Ascending aorta (tissue), 2 donors: Measurements from ENCODE around the gene CPLANE2. TPM values are rescaled to one million over a fixed set of nuclear protein-coding genes. Genes with fewer than 3 reads are reported as not detected.

Source experiments
- DNase-seq, 2 donors: peaks; one replicate each; pipeline ENCODE4 v3.0.0-alpha.2; 2019; ENCODE audit warnings: low spot score in 2 of 2
- H3K27ac ChIP-seq, 2 donors: fragments of 200-600 bp; sonication (generic); one replicate each; pipeline ENCODE4 v1.5.1; 2016 to 2017; ENCODE audit warnings: mild to moderate bottlenecking in 1 of 2
- H3K27me3 ChIP-seq: fragments of 200-600 bp; sonication (generic); one replicate; pipeline ENCODE4 v1.5.1; 2017
- H3K36me3 ChIP-seq, 2 donors: fragments of 200-600 bp; sonication (generic); one replicate each; pipeline ENCODE4 v1.5.1; 2016
- H3K4me1 ChIP-seq, 2 donors: fragments of 200-600 bp; sonication (generic); one replicate each; pipeline ENCODE4 v1.5.1; 2016 to 2017; ENCODE audit warnings: mild to moderate bottlenecking in 1 of 2
- H3K4me3 ChIP-seq, 2 donors: fragments of 200-600 bp; sonication (generic); one replicate each; pipeline ENCODE4 v1.5.1; 2016 to 2017; ENCODE audit warnings: mild to moderate bottlenecking in 1 of 2
- H3K9me3 ChIP-seq, 2 donors: fragments of 200-600 bp; sonication (generic); one replicate each; pipeline ENCODE4 v1.5.1; 2016
- intact Hi-C: fragments of 100-400 bp; cut with DNase I; formaldehyde crosslinking; loops from one replicate; pipeline ENCODE4 v1.15.1; 2023
- total RNA-seq: library from RNA; depleted of rRNA; stranded (reverse); fragments of >200 nt; gene quantifications from one replicate; pipeline ENCODE4 v1.1.0, GENCODE V29; 2016
- TF ChIP-seq, protein P1 (sequence below), 3 experiments: fragments of 200-600 bp in 2 of 3; fragments of 450-650 bp in 1 of 3; sonication (generic) in 2 of 3; IDR thresholded peaks; one replicate each; pipeline ENCODE4 v1.5.1; 2016 to 2019; ENCODE audit warnings: antibody characterized with exemption in 3 of 3, mild to moderate bottlenecking in 1 of 3, moderate library complexity in 1 of 3

CPLANE2 gene
- total RNA-seq, 1 donor from 2014 or later = not detected

DNA sequence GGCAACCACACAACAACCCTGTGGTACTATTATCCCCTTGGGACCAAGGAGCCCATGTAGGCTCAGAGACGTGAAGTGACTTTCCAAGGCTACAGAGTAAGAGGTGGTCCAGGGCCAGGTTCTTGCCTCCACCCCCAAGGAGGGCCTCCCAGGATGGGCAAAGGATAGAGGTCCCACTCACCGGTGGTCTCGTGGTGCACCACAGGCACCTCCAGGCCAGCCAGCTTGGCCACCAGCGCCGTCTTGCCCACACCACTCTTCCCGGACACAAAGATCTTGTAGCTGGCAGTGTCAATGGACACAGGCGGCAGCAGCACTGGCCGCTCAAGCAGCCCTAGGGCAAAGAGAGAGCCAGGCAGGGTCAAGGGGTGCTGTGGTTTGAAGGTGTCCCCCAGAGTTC is 3.6 kb downstream of the CPLANE2 start:
- H3K9me3 ChIP-seq = no peaks in the 10 kb centered on the region
- intact Hi-C loops = no loop called here
- no peaks in the 10 kb centered on the region for H3K36me3 ChIP-seq
- TF ChIP-seq, protein P1, sequence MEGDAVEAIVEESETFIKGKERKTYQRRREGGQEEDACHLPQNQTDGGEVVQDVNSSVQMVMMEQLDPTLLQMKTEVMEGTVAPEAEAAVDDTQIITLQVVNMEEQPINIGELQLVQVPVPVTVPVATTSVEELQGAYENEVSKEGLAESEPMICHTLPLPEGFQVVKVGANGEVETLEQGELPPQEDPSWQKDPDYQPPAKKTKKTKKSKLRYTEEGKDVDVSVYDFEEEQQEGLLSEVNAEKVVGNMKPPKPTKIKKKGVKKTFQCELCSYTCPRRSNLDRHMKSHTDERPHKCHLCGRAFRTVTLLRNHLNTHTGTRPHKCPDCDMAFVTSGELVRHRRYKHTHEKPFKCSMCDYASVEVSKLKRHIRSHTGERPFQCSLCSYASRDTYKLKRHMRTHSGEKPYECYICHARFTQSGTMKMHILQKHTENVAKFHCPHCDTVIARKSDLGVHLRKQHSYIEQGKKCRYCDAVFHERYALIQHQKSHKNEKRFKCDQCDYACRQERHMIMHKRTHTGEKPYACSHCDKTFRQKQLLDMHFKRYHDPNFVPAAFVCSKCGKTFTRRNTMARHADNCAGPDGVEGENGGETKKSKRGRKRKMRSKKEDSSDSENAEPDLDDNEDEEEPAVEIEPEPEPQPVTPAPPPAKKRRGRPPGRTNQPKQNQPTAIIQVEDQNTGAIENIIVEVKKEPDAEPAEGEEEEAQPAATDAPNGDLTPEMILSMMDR (IDR thresholded peaks at IDR 0.05) = no peak
- no peak overlapping the region for H3K27ac ChIP-seq
- H3K27me3 ChIP-seq = no peaks in the 10 kb centered on the region
- peaks cover 0 to 19% of the 10 kb centered on the region in 2 donors for H3K4me1 ChIP-seq
- DNase-seq = no peak
- no peak overlapping the region for H3K4me3 ChIP-seq

DNA sequence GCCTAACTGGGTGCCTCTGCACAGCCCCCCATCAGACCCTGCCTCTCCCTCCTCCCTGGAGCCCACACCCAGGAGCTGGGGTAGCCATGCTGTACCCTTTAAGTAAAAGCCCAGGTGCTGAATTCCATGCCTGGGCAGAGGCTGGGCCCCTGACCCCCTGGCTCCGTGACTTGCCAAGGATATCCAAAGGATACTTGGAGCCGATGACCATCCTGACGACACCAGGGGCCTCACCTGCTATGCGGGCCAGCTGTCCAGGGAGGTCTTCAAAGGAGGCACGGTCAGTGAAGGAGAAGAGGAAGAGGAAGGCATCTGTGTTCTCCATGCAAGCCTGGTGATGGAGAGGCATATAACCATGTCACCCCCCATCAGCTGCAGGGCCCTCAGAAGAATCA is 4.7 kb downstream of the CPLANE2 start:
- no peak overlapping the region for H3K4me3 ChIP-seq
- peaks cover 0 to 11% of the 10 kb centered on the region in 2 donors for H3K4me1 ChIP-seq
- no peaks in the 10 kb centered on the region for H3K36me3 ChIP-seq
- H3K9me3 ChIP-seq = no peaks in the 10 kb centered on the region
- TF ChIP-seq, protein P1 (IDR thresholded peaks at IDR 0.05) = no peak
- no peak overlapping the region for H3K27ac ChIP-seq
- H3K27me3 ChIP-seq = peaks cover 5% of the 10 kb centered on the region
- DNase-seq = no peak
- intact Hi-C loops = no loop called here

DNA sequence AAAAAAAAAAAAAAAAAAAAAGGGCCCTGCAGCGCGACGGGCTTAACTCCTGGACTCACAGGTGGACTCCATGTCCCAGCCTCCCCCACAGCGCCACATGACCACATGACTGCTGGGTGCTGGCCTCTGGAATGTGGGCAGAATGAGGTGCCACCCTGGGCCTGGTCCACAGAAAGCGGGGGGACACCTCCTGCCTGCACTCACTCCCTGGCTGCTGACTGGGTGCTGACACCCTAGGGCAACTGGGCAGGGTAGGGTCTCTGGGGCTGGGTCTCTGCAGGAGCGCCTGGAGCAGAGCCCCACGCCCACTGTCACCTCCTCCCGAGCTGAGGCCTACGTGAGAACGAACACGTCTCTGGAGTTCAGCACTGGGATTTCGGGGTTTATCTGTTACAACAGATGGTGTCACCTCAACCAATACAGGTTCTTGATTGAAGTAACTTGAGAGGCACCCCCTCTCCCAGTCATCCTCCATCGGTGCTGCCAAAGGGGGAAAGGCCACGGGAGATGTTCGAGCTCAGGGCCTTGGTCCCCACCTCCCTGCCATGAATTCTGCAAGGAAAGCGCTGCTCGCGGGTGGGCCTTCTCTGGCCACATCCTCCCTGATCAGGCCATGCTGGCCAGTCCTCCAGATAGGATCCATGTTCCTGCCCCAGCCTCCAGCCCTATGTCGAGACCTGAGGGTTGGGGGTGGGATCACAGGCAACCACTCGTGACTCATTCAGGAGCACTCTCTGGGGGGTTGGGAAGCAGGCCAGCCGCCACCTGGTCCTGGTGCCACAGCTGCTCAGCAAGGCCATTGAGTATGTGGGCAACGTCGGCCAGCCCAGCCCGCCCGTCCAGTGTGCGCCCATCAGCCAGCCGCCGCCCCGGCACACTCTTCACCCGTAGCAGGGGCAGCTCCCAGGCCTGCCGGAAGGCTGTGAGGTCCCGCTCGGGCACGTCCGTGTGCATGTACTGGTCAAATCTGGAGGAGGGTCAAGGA is 5.4 kb downstream of the CPLANE2 start:
- DNase-seq = no peak
- no peaks in the 10 kb centered on the region for H3K36me3 ChIP-seq
- TF ChIP-seq, protein P1 (IDR thresholded peaks at IDR 0.05) = no peak

DNA sequence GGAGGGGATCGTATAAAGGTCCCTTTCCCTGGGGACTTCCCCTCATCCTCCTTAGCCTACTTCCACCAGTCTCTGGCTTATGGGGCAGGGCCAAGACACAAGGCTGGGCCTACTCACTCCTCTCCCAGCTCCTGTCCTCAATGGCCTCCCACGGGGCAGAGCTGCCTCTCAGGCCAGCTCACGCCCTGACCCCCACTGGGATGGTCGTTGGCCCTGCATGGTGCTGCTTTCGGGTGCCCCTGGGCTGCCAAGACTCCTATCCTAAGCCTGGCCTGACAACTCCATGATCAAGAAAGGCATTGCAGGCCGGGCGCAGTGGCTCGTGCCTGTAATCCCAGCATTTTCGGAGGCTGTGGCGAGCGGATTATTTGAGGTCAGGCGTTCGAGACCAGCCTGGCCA is 6.2 kb downstream of the CPLANE2 start:
- TF ChIP-seq, protein P1 (IDR thresholded peaks at IDR 0.05) = no peak
- Histone ChIP-seq H3K4me1 (peaks cover 0 to 4% of the 10 kb centered on the region in 2 donors), H3K4me3 (no peak overlapping the region), H3K27ac (no peak overlapping the region), H3K9me3 (no peaks in the 10 kb centered on the region), H3K27me3 (peaks cover 13% of the 10 kb centered on the region), H3K36me3 (no peaks in the 10 kb centered on the region)
- intact Hi-C loops = no loop called here
- no peak for DNase-seq

More for the DNA sequence above, 5.4 kb downstream of the CPLANE2 start:
- peaks cover 12% of the 10 kb centered on the region for H3K27me3 ChIP-seq
- peaks cover 0 to 12% of the 10 kb centered on the region in 2 donors for H3K4me1 ChIP-seq
- no peaks in the 10 kb centered on the region for H3K9me3 ChIP-seq
- no peak overlapping the region for H3K27ac ChIP-seq
- H3K4me3 ChIP-seq = no peak overlapping the region
- intact Hi-C loops = no loop called here

DNA sequence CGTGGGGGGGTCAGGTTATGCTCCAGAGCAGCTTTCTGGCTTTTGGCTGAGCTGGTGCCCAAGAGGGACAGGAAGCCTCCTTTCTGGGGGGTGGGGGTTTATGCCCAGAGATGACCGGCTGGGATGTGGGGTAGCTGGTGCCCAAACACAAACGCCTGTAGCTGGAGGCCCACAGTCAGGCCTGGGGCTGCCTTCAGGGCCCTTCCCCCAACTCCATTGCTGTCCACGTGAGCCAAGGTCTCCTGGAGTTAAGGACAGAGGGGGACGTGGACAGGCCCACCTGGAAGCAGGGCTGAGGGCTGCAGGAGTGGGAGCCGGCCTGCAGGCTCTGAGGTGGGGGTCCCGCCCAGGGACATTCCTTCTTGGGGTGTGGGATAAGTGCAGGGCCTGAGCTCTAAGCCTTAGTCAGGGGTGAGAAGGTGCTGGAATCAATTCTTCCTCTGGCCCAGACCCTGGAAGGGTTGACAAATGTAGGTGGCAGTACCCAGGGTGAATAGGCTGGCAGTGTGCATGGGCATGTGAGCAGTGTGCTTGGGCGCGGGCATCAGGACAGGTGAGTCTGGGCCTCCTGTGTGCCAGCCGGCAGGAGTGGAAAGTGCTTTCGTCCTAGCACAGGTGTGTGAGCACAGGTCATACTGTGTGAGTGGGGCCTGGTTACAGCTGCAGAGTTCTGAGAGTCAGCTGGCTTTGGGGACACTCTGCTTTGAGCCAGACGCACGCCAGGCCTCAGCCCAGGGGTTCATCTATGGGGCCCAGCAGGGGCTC is 6.8 kb downstream of the CPLANE2 start:
- H3K36me3 ChIP-seq = no peaks in the 10 kb centered on the region
- H3K9me3 ChIP-seq = no peaks in the 10 kb centered on the region
- no peak overlapping the region for H3K4me3 ChIP-seq
- TF ChIP-seq, protein P1 (IDR thresholded peaks at IDR 0.05) = no peak
- intact Hi-C loops = no loop called here
- no peak overlapping the region for H3K27ac ChIP-seq
- H3K4me1 ChIP-seq = peaks cover 0 to 3% of the 10 kb centered on the region in 2 donors
- peaks cover 13% of the 10 kb centered on the region for H3K27me3 ChIP-seq
- no peak for DNase-seq
